C4-2B (cell line): ENCODE data around the gene ARMC12.
A peak's percentile ranks its signal among the peaks of the same experiment; 100 is the strongest.

Source experiments
- H3K27ac ChIP-seq: fragments of 450-650 bp; 2 replicates; pipeline ENCODE4 v1.5.1; 2017
- ZFX ChIP-seq: fragments of 450-650 bp; IDR thresholded peaks from 2 replicates; pipeline ENCODE4 v1.6.1; 2017
- TF ChIP-seq, protein P1 (sequence below): fragments of 450-650 bp; conservative IDR thresholded peaks from 2 replicates; pipeline ENCODE4 v1.5.1; 2017; ENCODE audit warnings: mild to moderate bottlenecking

The ARMC12 gene

DNA sequence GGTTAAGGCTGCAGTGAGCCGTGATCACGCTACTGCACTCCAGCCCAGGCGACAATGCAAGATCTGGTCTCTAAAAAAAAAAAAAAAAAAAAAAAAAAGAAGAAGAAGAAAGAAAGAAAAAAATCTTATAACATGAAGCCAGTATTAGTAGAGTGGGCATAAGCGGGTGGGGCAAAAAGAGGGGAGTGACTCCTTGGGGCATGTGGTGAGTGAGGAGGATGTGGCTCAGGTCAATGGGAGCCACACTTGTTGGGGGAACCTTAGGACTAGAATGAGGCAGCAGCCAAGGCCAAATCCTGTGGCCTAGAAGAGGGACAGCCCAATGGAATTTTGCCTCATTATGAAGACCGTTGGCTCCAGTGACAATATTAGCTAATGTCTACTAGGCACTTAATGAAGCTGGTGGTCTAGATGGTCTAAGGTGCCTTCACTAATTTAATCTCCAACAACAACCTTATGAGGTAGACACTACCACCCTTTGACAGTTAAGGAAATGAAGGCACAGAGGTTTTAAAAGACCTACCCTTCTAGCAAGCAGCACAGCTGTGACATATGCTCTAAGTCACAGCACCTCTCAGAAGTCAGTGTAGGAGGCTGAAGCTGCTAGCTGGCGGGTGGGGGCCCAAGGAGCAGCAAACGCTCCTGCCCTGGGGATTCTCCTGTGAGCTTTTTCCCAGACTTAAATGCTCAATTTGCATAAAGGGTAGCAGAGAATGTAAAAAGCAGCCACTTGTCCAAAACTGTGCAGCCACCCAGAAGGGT lies 23.6 kb upstream of the ARMC12 start:
- TF ChIP-seq, protein P1, sequence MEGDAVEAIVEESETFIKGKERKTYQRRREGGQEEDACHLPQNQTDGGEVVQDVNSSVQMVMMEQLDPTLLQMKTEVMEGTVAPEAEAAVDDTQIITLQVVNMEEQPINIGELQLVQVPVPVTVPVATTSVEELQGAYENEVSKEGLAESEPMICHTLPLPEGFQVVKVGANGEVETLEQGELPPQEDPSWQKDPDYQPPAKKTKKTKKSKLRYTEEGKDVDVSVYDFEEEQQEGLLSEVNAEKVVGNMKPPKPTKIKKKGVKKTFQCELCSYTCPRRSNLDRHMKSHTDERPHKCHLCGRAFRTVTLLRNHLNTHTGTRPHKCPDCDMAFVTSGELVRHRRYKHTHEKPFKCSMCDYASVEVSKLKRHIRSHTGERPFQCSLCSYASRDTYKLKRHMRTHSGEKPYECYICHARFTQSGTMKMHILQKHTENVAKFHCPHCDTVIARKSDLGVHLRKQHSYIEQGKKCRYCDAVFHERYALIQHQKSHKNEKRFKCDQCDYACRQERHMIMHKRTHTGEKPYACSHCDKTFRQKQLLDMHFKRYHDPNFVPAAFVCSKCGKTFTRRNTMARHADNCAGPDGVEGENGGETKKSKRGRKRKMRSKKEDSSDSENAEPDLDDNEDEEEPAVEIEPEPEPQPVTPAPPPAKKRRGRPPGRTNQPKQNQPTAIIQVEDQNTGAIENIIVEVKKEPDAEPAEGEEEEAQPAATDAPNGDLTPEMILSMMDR: no peak
- TF ChIP-seq ZFX: no peak
- no peak overlapping the region for H3K27ac ChIP-seq

DNA sequence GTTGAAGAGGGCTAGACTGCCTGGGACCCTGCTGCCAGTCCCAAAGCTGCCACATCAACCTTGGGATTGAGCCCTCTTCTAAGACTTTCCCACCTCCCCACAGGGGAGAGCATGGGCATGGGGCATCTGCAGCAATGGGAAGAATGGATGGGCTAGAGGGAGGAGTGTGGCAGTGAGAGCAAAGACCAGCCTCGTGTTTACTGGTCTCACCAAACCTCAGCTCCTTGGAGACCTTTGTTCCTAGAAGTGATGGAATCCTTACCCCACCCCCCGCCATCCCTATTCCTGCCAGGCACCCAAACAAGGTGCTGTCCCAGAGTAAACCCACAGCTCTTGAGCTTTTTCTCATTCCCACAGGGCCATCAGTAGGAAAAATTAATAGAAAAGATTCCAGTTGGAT lies 20.0 kb upstream of the ARMC12 start:
- H3K27ac ChIP-seq: no peak overlapping the region
- TF ChIP-seq ZFX: no peak
- TF ChIP-seq, protein P1: no peak

GRCh38 chr6:35717449-35718374 lies 19.1 kb upstream of the ARMC12 start:
- H3K27ac ChIP-seq: peak overlapping the region; percentile 1; the same call in 1 of the 2 replicates
- no peak for TF ChIP-seq ZFX
- TF ChIP-seq, protein P1: no peak

DNA sequence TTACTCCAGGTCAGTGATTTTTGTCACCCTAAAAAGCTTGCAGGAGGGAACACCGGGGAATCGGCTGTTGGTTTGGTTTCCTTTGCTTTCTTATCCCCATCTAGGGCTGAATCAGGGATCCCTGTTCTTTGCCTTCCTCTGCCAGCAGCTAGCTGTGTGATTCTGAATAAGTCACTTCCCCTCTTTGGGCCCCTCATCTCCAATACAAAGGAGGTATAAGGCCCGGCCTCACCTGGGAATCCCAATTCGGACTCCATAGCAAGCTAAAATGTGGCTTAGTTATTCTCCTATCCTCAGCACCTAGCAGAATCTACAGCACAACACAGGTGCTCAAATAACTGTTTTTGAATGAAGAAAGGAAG lies 18.5 kb upstream of the ARMC12 start:
- peak overlapping the region; percentile 37; the same call in 1 of the 2 replicates for H3K27ac ChIP-seq
- TF ChIP-seq ZFX: no peak
- TF ChIP-seq, protein P1: no peak

DNA sequence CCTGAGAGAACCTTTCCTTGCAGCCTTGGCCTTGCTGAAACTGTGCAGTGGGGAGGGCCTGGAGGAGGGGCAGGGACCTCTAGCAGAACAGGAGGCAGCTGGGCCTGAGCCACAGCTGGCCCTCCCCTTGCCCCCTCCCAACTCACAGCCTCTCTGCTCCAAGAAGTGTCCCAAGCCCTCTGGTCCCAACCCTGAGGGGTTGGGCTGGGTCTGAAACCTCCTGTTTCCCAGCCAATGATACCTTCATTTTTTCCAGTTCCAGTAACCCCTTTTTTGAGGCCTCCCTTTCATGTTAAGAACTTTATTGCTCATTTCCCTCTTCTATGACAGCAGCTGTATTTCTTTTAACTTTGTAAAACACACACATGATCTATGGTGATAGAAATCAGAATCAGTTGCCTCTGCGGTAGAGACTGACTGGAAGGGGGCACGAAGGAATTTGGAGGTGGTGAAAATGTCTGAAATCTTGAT lies 17.9 kb upstream of the ARMC12 start:
- H3K27ac ChIP-seq: peak overlapping the region; percentile 37
- TF ChIP-seq, protein P1: no peak
- no peak for TF ChIP-seq ZFX

DNA sequence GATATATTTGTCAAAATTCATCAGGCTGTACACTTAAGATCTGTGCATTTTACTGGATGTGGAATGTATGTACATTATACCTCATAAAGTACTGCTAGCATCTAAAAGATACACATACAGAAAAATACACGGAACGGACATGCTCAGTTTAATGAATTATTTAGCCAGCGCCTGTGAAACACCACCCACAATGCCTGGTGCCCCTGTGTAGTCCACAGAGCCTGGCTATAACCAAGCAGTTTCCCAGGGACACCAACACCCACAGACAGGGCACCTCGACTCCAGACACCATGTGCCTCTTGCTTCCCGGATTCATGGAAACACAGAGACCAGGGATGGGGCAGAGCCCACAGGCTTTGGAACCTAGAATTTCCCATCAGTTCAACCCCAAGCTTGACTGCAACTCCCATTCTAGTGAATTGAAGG lies 17.4 kb upstream of the ARMC12 start:
- peak overlapping the region; percentile 98 for H3K27ac ChIP-seq
- TF ChIP-seq, protein P1: no peak
- no peak for TF ChIP-seq ZFX
